Upper lobe of left lung (tissue), 6 donors: Measurements from ENCODE around the gene CACNA2D2. TPM values are rescaled to one million over a fixed set of nuclear protein-coding genes. Genes with fewer than 3 reads are reported as not detected.
A peak's percentile ranks its signal among the peaks of the same experiment; 100 is the strongest.

Source experiments
- ATAC-seq, 2 donors: fragments of 200-7000 bp; cut with Tn5 transposase; one replicate each; pipeline ENCODE4 v1.9.1; 2022; ENCODE audit warnings: mild to moderate bottlenecking in 2 of 2, moderate library complexity in 2 of 2; ENCODE audit not compliant: low FRiP score in 2 of 2
- DNase-seq, 2 donors: peaks; one replicate each; pipeline ENCODE4 v3.0.0-alpha.2; 2019 to 2020
- H3K27ac ChIP-seq, 4 donors: fragments of 200-600 bp; sonication (generic); one replicate each; pipeline ENCODE4 v1.5.1; 2016 to 2019
- H3K27me3 ChIP-seq, 4 donors: fragments of 200-600 bp; sonication (generic); one replicate each; pipeline ENCODE4 v1.5.1; 2017 to 2019
- H3K36me3 ChIP-seq, 4 donors: fragments of 200-600 bp; sonication (generic); one replicate each; pipeline ENCODE4 v1.5.1; 2016 to 2019
- H3K4me1 ChIP-seq, 4 donors: fragments of 200-600 bp; sonication (generic); one replicate each; pipeline ENCODE4 v1.5.1; 2018 to 2019
- H3K4me3 ChIP-seq, 4 donors: fragments of 200-600 bp; sonication (generic); one replicate each; pipeline ENCODE4 v1.5.1; 2017 to 2019; ENCODE audit warnings: mild to moderate bottlenecking in 2 of 4, moderate library complexity in 1 of 4
- H3K9me3 ChIP-seq, 4 donors: fragments of 200-600 bp; sonication (generic); one replicate each; pipeline ENCODE4 v1.5.1; 2018 to 2019
- EP300 ChIP-seq, 4 donors: sonication (generic); formaldehyde crosslinking; IDR thresholded peaks; one replicate each; pipeline ENCODE4 v1.5.1; 2017; ENCODE audit warnings: antibody characterized with exemption in 4 of 4, control low read depth in 2 of 4
- POLR2A ChIP-seq, 4 donors: fragments of 450-650 bp; IDR thresholded peaks; one replicate each; pipeline ENCODE4 v1.5.1; 2016 to 2017; ENCODE audit warnings: antibody characterized with exemption in 4 of 4, mild to moderate bottlenecking in 2 of 4
- POLR2AphosphoS5 ChIP-seq, 2 donors: sonication (generic); formaldehyde crosslinking; IDR thresholded peaks; one replicate each; pipeline ENCODE4 v1.5.1; 2017; ENCODE audit warnings: antibody characterized with exemption in 2 of 2
- whole genome bisulfite sequencing, 2 donors: methylation state at CpG; one replicate each; pipeline ENCODE4 v1.1.5; 2017 to 2018; 5-methylcytosine and 5-hydroxymethylcytosine counted together
- total RNA-seq, 6 donors: library from RNA; depleted of rRNA in 4 of 6; stranded (reverse); fragments of >200 nt in 4 of 6; gene quantifications; one replicate each; pipeline versions ENCODE4 v1.1.0 to v1.2.1, GENCODE V29; 2016 to 2021
- TF ChIP-seq, protein P1 (sequence below), 6 experiments: fragments of 450-650 bp in 4 of 6; fragments of 200-600 bp in 2 of 6; sonication (generic) in 2 of 6; IDR thresholded peaks; one replicate each; pipeline ENCODE4 v1.5.1; 2016 to 2019; ENCODE audit warnings: antibody characterized with exemption in 6 of 6
- donor health status: DM: no; HTN: no; CAD: no; lungs with moderate emphysema.
- donor health status: DM: no; HTN: yes; CAD: no; lungs with severe emphysema.

CACNA2D2 gene
- total RNA-seq, 6 donors from 2014 or later, result 71.5 to 213 (median 113) TPM

DNA sequence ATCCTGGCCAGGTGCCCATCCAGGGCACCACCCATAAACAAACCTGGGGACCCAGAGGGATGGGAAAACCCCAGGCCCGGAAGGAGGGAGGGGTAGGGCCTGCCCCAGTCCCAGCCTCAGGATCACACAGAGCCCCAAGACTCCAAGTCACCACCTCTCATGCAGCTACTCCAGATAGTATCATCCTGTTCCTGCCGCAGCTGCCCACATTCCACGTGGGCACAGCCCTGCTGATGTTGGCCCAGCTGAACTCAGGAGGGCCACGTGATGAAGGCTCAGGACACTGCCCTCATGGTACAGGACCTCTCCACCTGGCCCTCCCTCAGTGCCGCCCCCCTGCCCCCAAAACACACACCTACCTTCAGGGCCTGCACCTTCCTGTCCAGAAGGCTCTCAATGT, 69.5 kb downstream of the CACNA2D2 start:
- Histone ChIP-seq H3K4me3 (no peak overlapping the region), H3K27me3 (no peaks in the 10 kb centered on the region), H3K36me3 (no peaks in the 10 kb centered on the region), H3K9me3 (no peaks in the 10 kb centered on the region), H3K27ac (no peak overlapping the region), H3K4me1 (peaks cover 0 to 34% (median 23%) of the 10 kb centered on the region in 4 donors)
- no peak for TF ChIP-seq POLR2A (IDR thresholded peaks at IDR 0.05)
- no peak for TF ChIP-seq POLR2AphosphoS5 (IDR thresholded peaks at IDR 0.05)
- TF ChIP-seq, protein P1, sequence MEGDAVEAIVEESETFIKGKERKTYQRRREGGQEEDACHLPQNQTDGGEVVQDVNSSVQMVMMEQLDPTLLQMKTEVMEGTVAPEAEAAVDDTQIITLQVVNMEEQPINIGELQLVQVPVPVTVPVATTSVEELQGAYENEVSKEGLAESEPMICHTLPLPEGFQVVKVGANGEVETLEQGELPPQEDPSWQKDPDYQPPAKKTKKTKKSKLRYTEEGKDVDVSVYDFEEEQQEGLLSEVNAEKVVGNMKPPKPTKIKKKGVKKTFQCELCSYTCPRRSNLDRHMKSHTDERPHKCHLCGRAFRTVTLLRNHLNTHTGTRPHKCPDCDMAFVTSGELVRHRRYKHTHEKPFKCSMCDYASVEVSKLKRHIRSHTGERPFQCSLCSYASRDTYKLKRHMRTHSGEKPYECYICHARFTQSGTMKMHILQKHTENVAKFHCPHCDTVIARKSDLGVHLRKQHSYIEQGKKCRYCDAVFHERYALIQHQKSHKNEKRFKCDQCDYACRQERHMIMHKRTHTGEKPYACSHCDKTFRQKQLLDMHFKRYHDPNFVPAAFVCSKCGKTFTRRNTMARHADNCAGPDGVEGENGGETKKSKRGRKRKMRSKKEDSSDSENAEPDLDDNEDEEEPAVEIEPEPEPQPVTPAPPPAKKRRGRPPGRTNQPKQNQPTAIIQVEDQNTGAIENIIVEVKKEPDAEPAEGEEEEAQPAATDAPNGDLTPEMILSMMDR (IDR thresholded peaks at IDR 0.05), result no peak
- no peak for TF ChIP-seq EP300 (IDR thresholded peaks at IDR 0.05)
- ATAC-seq (peak in 1 of 2 donors; percentile 0), DNase-seq (peak in 1 of 2 donors; percentile 42)
- WGBS, 2 donors, result 49 to 71% methylated on average over 2 to 5 of the region's 5 CpGs

DNA sequence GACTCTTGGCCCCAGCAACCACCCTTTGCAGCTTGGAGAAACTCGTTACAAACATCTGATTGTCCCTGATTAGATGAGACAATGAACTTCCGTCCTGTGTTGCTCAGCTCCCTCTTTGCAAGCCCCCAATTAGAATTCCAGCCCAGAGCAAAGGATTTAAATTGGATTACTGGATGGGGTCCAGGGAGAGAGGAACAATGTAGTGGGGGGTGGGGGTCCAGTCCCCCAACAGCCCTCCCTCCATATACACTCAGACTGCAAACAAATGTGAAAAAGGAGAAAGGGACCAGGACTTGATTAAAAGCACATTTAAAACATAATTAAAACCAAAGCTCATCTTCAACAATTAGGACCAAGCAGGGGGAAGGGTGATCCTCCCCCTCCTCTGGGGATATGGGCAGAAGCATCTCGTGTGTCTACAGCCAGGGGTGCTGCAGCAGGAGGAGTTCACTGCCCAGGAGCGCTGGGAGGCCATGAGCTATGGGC, 72.4 kb downstream of the CACNA2D2 start:
- Histone ChIP-seq H3K9me3 (no peaks in the 10 kb centered on the region), H3K4me1 (peaks cover 0 to 19% (median 11%) of the 10 kb centered on the region in 4 donors), H3K4me3 (no peak overlapping the region), H3K27ac (no peak overlapping the region), H3K36me3 (no peaks in the 10 kb centered on the region), H3K27me3 (no peaks in the 10 kb centered on the region)
- ATAC-seq (no peak), DNase-seq (no peak)
- WGBS, 2 donors, result 49 to 72% methylated on average over 4 of the region's 4 CpGs
- TF ChIP-seq EP300 (IDR thresholded peaks at IDR 0.05) (no peak), POLR2AphosphoS5 (IDR thresholded peaks at IDR 0.05) (no peak), POLR2A (IDR thresholded peaks at IDR 0.05) (no peak)
- TF ChIP-seq, protein P1 (IDR thresholded peaks at IDR 0.05), result no peak

DNA sequence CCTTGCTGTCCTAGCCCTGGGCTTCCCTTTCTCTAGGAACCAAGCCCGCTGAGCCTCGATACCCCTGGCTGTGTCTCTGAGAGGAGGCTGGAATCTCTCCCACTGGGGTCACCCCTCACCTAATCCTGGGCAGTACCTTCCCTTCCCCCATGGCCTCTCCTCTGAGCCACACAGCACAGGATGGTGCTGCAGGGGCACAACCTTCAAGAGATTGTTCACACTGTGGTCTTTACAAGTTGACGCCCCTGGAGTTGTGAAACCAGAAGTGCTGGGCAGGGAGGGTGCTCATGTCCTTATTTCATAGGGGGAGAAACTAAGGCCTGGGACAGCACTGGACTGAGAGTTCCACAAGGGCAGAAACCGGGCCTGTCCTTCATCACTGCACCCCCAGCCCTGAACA, 73.2 kb downstream of the CACNA2D2 start:
- H3K9me3 ChIP-seq, result no peaks in the 10 kb centered on the region
- no peak for DNase-seq
- no peaks in the 10 kb centered on the region for H3K36me3 ChIP-seq
- peak overlapping the region in 1 of 4 donors; percentile 40 for H3K27ac ChIP-seq
- WGBS, 2 donors, result 67 to 89% methylated on average over 4 of the region's 4 CpGs
- no peak for ATAC-seq
- H3K4me1 ChIP-seq, result peaks cover 0 to 19% (median 11%) of the 10 kb centered on the region in 4 donors
- H3K4me3 ChIP-seq, result no peak overlapping the region
- H3K27me3 ChIP-seq, result no peaks in the 10 kb centered on the region
- TF ChIP-seq POLR2A (IDR thresholded peaks at IDR 0.05), result no peak
- TF ChIP-seq POLR2AphosphoS5 (IDR thresholded peaks at IDR 0.05), result no peak
- no peak for TF ChIP-seq EP300 (IDR thresholded peaks at IDR 0.05)
- TF ChIP-seq, protein P1 (IDR thresholded peaks at IDR 0.05), result no peak

DNA sequence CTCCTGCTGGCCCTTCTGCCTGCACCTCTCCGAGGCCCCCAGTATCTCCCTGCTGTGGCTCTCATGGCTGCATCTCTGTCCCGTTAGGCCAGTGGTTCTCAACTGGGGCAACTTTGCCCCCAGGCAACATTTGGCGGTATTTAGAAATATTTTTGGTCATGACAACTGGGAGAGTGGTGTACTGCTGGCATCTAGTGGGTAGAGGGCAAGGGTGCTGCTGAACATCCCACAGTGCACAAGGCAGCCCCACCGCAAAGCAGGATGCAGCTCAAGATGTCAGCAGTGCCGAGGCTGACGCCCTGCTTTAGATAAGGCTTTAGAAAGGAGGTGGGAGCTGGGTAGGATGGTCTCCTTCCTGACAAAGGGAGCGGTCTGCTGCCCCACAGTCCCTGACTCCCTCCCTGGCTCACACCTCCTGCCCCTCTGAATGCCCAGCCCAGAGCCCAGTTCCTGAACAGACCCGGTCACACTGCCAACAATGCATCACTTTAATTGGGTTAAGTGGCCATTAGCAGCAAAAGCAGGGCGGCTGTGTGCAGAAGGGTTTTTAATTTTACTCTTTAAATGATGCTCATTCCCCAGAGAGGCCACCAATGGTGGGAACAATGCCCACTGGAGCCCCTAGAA, 75.3 kb downstream of the CACNA2D2 start:
- TF ChIP-seq, protein P1 (IDR thresholded peaks at IDR 0.05), result peak in 1 of 6 experiments; percentile 9
- no peak for TF ChIP-seq EP300 (IDR thresholded peaks at IDR 0.05)
- H3K36me3 ChIP-seq, result no peaks in the 10 kb centered on the region
- H3K4me3 ChIP-seq, result no peak overlapping the region
- H3K27ac ChIP-seq, result no peak overlapping the region
- no peaks in the 10 kb centered on the region for H3K9me3 ChIP-seq
- H3K4me1 ChIP-seq, result peaks cover 0 to 21% (median 19%) of the 10 kb centered on the region in 4 donors
- H3K27me3 ChIP-seq, result no peaks in the 10 kb centered on the region
- DNase-seq, result no peak
- peak in 1 of 2 donors; percentile 13 for ATAC-seq
- 52 to 63% methylated on average over 7 to 9 of the region's 9 CpGs for WGBS, 2 donors

DNA sequence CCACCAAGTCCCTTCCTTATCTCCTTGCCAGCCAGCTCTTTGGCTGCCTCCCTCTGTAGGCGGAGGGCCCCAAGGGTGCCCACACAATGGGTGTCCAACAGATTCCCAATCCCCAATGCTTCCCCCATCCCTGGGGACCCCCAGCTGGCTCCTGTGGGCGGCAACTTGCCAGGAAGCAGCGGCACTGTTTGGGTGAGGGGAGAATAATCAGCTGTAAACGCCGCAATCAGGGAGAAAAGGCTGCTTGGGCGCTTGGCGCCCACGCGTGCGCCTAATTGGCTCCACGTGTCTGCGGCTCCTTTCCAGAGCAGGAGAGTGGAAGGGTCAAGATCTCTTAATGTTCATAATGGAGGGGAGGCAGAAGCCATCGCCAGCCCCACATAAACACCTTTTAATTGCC, 76.2 kb downstream of the CACNA2D2 start:
- H3K4me1 ChIP-seq, result peaks cover 0 to 21% (median 19%) of the 10 kb centered on the region in 4 donors
- no peak for DNase-seq
- 93 to 95% methylated on average over 13 of the region's 13 CpGs for WGBS, 2 donors
- TF ChIP-seq POLR2A (IDR thresholded peaks at IDR 0.05) (no peak), POLR2AphosphoS5 (IDR thresholded peaks at IDR 0.05) (no peak), EP300 (IDR thresholded peaks at IDR 0.05) (no peak)
- TF ChIP-seq, protein P1 (IDR thresholded peaks at IDR 0.05), result no peak
- no peaks in the 10 kb centered on the region for H3K36me3 ChIP-seq
- no peak overlapping the region for H3K27ac ChIP-seq
- no peaks in the 10 kb centered on the region for H3K27me3 ChIP-seq
- H3K4me3 ChIP-seq, result no peak overlapping the region
- H3K9me3 ChIP-seq, result no peaks in the 10 kb centered on the region
- ATAC-seq, result no peak
